ENCODE measurements around the gene NFKBIB. TPM values are rescaled to one million over a fixed set of nuclear protein-coding genes. Genes with fewer than 3 reads are reported as not detected.

The NFKBIB gene
- total and polyA plus RNA-seq, 2 of the 8 experiments (the other 6 are each of a cell fraction or from before 2014, with no cell fraction given): 37.3 to 44.1 TPM

DNA sequence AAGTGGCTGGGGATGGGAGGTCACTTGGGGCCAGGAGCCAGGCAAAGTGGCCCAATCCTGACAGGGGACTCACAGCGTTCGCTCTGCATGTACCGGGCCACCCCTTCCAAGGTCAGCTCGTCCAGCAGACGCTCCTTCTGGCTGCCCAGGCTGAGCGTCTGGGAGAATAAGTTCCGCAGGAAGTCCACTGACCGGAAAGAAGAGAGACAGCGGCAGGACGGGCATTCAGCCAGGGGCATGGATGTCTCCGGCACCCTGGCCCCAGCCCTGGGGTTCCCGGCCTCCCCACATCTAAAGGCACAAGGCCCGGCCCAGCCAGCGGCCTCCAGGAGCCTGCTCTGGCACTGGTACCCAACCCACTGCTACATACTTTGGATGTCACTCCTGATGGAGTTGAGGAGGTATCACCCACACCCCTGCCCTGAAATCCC, 6.4 kb upstream of the NFKBIB start:
- no peak overlapping the region for H4K5ac ChIP-seq (ENCODE audit: insufficient read length, low read depth, low read length)
- peaks cover 0 to 3% (median 1%) of the 10 kb centered on the region in 4 experiments; a peak in 2 of 7 replicates for H3K27me3 ChIP-seq (replicated peaks in 1 of 4; ENCODE audit: control insufficient read depth in 3 of 4, extremely low read depth in 1 of 4, insufficient read depth in 3 of 4, low read length in 3 of 4)
- peaks cover 0 to 2% of the 10 kb centered on the region in 2 experiments for H4K20me1 ChIP-seq (replicated peaks in 1 of 2; ENCODE audit: control insufficient read depth in 1 of 2, insufficient read depth in 2 of 2, low read length in 2 of 2)
- no peaks in the 10 kb centered on the region for H3K4me1 ChIP-seq (replicated peaks in 1 of 4; ENCODE audit: control insufficient read depth in 3 of 4, insufficient read depth in 4 of 4, low read length in 3 of 4)
- H2AFZ ChIP-seq (ENCODE audit: low read length): no peak overlapping the region
- H3K79me2 ChIP-seq (ENCODE audit: control insufficient read depth in 1 of 2, insufficient read depth in 2 of 2, low read length in 2 of 2): no peaks in the 10 kb centered on the region
- ChIA-PET POLR2A (ENCODE audit: partially characterized antibody) (interaction anchor here (0.8 kb wide), 1 partner anchor 49 kb away, joined by 3 read pairs; no protein-coding TSS in a partner anchor), CTCF (ENCODE audit: partially characterized antibody) (interaction anchor here (0.5 to 1.3 kb wide), 5 partner anchors 13 to 140 kb away, joined by 3 read pairs; no protein-coding TSS in a partner anchor)
- H4K91ac ChIP-seq (replicated peaks; ENCODE audit: insufficient read length, low read length): no peak overlapping the region
- H2BK12ac ChIP-seq (ENCODE audit: low read depth, low read length): no peak overlapping the region
- H3K4ac ChIP-seq (replicated peaks; ENCODE audit: insufficient read length, low read depth, low read length): no peak overlapping the region
- no peak overlapping the region for H3K56ac ChIP-seq (replicated peaks; ENCODE audit: insufficient read length, low read depth, low read length)
- H2BK15ac ChIP-seq (ENCODE audit: low read length): no peak overlapping the region
- H3K4me2 ChIP-seq (ENCODE audit: insufficient read depth in 1 of 2, low read depth in 2 of 2, low read length in 2 of 2): no peak overlapping the region
- H3K14ac ChIP-seq (ENCODE audit: insufficient read length): no peak overlapping the region
- H2AK5ac ChIP-seq (ENCODE audit: low read depth, low read length): no peak overlapping the region
- no peak overlapping the region for H3K4me3 ChIP-seq (ENCODE audit: extremely low read depth in 1 of 4, insufficient read depth in 2 of 4, low read depth in 3 of 4, low read length in 4 of 4)
- H3K27ac ChIP-seq (ENCODE audit: low read depth, low read length): no peak overlapping the region
- no peak overlapping the region for H2BK20ac ChIP-seq (ENCODE audit: low read length)
- no peak overlapping the region for H3K23ac ChIP-seq (ENCODE audit: insufficient read length)
- no peak overlapping the region for H2BK5ac ChIP-seq (ENCODE audit: low read depth, low read length)
- no peak overlapping the region for H3K9ac ChIP-seq (replicated peaks in 1 of 4; ENCODE audit: extremely low read depth in 1 of 4, low read depth in 3 of 4, low read length in 3 of 4)
- H3K9me3 ChIP-seq (ENCODE audit: insufficient read depth in 2 of 2, low read depth in 1 of 2, low read length in 1 of 2): no peaks in the 10 kb centered on the region
- 93% methylated on average over 14 of the region's 14 CpGs; no CpG with 5 or more reads in 1 of the 2 experiments for WGBS, 2 experiments (ENCODE audit: extremely low coverage in 1 of 2, insufficient coverage in 1 of 2, insufficient read length in 1 of 2, insufficient replicate concordance in 2 of 2, low coverage in 1 of 2, low lambda C conversion rate in 2 of 2, missing lambda C conversion rate in 1 of 2)
- DNase-seq (ENCODE audit: low read depth in 1 of 2, low spot score in 2 of 2): no peak
- H3K36me3 ChIP-seq (ENCODE audit: control insufficient read depth in 2 of 4, insufficient read depth in 4 of 4, low read length in 3 of 4): no peaks in the 10 kb centered on the region
- H2BK120ac ChIP-seq (replicated peaks; ENCODE audit: low read depth, low read length): no peak overlapping the region
- 0 out of 2 replicates have a peak, but pooled peaks cover under 1% of the 10 kb centered on the region for H3K23me2 ChIP-seq (ENCODE audit: low read depth, low read length)
- no peak overlapping the region for H3K18ac ChIP-seq (ENCODE audit: extremely low read depth, low read length)
- no peak overlapping the region for H4K8ac ChIP-seq (ENCODE audit: extremely low read depth, insufficient read depth, low read length)
- no peak for FAIRE-seq
- no peaks in the 10 kb centered on the region; the same call in 1 of the 2 replicates for H3K79me1 ChIP-seq (ENCODE audit: low read depth, low read length)
- no peak for TF ChIP-seq BACH1 (IDR thresholded peaks at IDR 0.05; ENCODE audit: low read length)
- TF ChIP-seq CTCF (IDR thresholded peaks at IDR 0.05; ENCODE audit: control extremely low read depth in 1 of 3, insufficient read depth in 1 of 3, low read depth in 1 of 3, low read length in 3 of 3): no peak
- TF ChIP-seq, protein P1, sequence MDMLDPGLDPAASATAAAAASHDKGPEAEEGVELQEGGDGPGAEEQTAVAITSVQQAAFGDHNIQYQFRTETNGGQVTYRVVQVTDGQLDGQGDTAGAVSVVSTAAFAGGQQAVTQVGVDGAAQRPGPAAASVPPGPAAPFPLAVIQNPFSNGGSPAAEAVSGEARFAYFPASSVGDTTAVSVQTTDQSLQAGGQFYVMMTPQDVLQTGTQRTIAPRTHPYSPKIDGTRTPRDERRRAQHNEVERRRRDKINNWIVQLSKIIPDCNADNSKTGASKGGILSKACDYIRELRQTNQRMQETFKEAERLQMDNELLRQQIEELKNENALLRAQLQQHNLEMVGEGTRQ (IDR thresholded peaks at IDR 0.05; ENCODE audit: low read length): no peak
- TF ChIP-seq, protein P2, sequence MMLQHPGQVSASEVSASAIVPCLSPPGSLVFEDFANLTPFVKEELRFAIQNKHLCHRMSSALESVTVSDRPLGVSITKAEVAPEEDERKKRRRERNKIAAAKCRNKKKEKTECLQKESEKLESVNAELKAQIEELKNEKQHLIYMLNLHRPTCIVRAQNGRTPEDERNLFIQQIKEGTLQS (IDR thresholded peaks at IDR 0.05; ENCODE audit: insufficient read depth, low read depth, low read length): no peak
- no peak for TF ChIP-seq EGR1 (IDR thresholded peaks at IDR 0.05; ENCODE audit: borderline replicate concordance, low read depth, low read length)
- TF ChIP-seq CTBP2 (IDR thresholded peaks at IDR 0.05; ENCODE audit: borderline replicate concordance, insufficient read depth, insufficient read length, low read length): no peak

Data from H1 (cell line).